Kidney (tissue), 14 donors: ENCODE measurements around the gene RRP7A. TPM values are rescaled to one million over a fixed set of nuclear protein-coding genes. Genes with fewer than 3 reads are reported as not detected.
"Not testable (repeated sequence)": the region's sequence is repeated elsewhere in the genome, so short reads cannot be mapped to it uniquely, and the experiment has no call there.

Experiments used
- DNase-seq, 5 donors: peaks; one replicate each; pipeline ENCODE4 v3.0.0-alpha.2; 2013 to 2020
- FAIRE-seq: peaks from 2 replicates; lab custom pipeline; 2012; peaks lifted over from hg19 to GRCh38; lab: Jason Lieb, UNC
- H3K27ac ChIP-seq, 2 donors: one replicate each; pipeline ENCODE4 v1.7.0; 2013; ENCODE audit warnings: low read depth in 2 of 2, low read length in 2 of 2, inconsistent platforms in 1 of 2
- H3K27me3 ChIP-seq: one replicate; pipeline ENCODE4 v1.7.1; 2013; ENCODE audit warnings: low read length, inconsistent platforms; ENCODE audit not compliant: control insufficient read depth, insufficient read depth
- H3K36me3 ChIP-seq, 3 donors: one replicate each; pipeline versions ENCODE4 v1.7.0 to v1.7.1; 2013; ENCODE audit warnings: low read length in 3 of 3, control low read depth in 1 of 3, inconsistent platforms in 1 of 3; ENCODE audit not compliant: insufficient read depth in 3 of 3, control insufficient read depth in 2 of 3
- H3K4me1 ChIP-seq, 3 donors: one replicate each; pipeline versions ENCODE4 v1.7.0 to v1.7.1; 2013; ENCODE audit warnings: low read length in 3 of 3, inconsistent platforms in 1 of 3, low read depth in 1 of 3; ENCODE audit not compliant: control insufficient read depth in 2 of 3, insufficient read depth in 2 of 3
- H3K4me3 ChIP-seq, 3 donors: one replicate each; pipeline versions ENCODE4 v1.7.0 to v1.8.1; 2013; ENCODE audit warnings: low read length in 3 of 3, control low read depth in 1 of 3, inconsistent platforms in 1 of 3
- H3K9ac ChIP-seq, 3 donors: one replicate each; pipeline versions ENCODE4 v1.7.0 to v1.7.1; 2013; ENCODE audit warnings: low read length in 3 of 3, control low read depth in 1 of 3, inconsistent platforms in 1 of 3
- H3K9me3 ChIP-seq, 3 donors: one replicate each; pipeline versions ENCODE4 v1.7.0 to v1.7.1; 2013; ENCODE audit warnings: low read length in 3 of 3, control low read depth in 1 of 3, inconsistent platforms in 1 of 3; ENCODE audit not compliant: control insufficient read depth in 2 of 3, insufficient read depth in 1 of 3
- intact Hi-C: fragments of 100-400 bp; cut with DNase I; formaldehyde crosslinking; loops from one replicate; pipeline ENCODE4 v1.11.1; 2022
- polyA plus RNA-seq: library from polyadenylated mRNA; stranded (reverse); fragments of 350-450 nt; fragmentation: Illumina TruSeq; extraction: RNeasy Lipid Tissue Mini Kit (QIAGEN cat#74804); gene quantifications from one replicate; pipeline ENCODE4 v1.2.3, GENCODE V29; 2014; ENCODE audit warnings: low read depth, low replicate concordance; ENCODE audit not compliant: insufficient read depth
- total RNA-seq: library from RNA; stranded (reverse); fragmentation: NEBNext Ultra II Directional; extraction: Animal tissue kit (Norgen Biotek cat#: 25700); gene quantifications from one replicate; pipeline ENCODE4 v1.2.1, GENCODE V29; 2021
- TF ChIP-seq, protein P1 (sequence below): IDR thresholded peaks from 3 replicates; pipeline ENCODE4 v1.5.1; 2012; ENCODE audit warnings: mild to moderate bottlenecking, moderate library complexity, borderline replicate concordance; ENCODE audit not compliant: insufficient read depth; ENCODE audit errors: extremely low read depth
- donor health status: control.
- donor health status: control.
- donor health status: control.
- donor health status: control.
- donor health status: control.
- donor health status: DM: yes; HTN: yes; CAD: no.
- donor health status: Normal renal cell carcinoma (clear cell type).

Gene RRP7A
- total and polyA plus RNA-seq, 2 donors from 2014 or later: 26.3 to 35.2 TPM

DNA sequence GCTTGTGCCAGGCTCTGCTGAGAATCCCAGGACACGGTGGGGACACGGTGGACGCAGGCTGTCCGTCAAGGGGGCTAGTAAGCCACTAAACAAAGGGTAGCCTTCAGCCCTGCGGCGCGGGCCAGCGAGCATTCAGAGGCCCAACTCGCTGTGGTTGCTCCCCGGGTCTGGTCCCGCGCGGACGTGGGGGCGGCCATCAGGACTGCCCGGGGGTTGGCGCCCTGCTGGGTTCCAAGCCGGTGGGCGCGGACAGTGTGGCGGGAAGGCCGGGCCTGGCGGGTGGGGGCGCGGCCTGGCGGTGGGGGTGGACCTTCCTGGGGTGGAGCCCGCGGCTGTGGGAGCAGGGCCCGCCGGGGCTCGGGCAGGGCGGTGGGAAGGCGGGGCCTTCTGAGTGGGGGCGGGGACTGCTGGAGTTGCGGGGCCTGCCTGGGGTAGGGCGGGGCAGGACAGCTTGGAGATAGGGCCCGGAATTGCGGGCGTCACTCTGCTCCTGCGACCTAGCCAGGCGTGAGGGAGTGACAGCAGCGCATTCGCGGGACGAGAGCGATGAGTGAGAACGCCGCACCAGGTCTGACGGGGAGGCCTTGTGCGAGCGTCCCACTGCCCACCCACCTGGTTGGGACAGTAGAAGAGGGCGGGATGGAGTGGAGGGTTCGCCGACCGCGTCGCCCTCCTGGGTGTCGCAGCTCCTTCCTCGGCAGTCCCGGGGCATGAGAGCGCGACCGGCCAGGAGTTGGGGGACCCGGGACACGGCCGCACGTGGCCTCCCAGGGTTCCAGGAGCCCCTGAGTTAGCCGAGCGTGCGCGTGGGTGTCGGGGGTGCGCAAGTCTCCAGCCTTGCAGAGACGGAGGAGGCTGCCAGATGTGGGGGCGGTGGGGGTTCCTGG, 34.1 kb upstream of the RRP7A start, which contains the start of gene SERHL2:
Gene SERHL2 (plus strand): TSS at position 482 of the 887 bp plus-strand sequence. CDS start 65 bp downstream, at position 547.
- TF ChIP-seq, protein P1, sequence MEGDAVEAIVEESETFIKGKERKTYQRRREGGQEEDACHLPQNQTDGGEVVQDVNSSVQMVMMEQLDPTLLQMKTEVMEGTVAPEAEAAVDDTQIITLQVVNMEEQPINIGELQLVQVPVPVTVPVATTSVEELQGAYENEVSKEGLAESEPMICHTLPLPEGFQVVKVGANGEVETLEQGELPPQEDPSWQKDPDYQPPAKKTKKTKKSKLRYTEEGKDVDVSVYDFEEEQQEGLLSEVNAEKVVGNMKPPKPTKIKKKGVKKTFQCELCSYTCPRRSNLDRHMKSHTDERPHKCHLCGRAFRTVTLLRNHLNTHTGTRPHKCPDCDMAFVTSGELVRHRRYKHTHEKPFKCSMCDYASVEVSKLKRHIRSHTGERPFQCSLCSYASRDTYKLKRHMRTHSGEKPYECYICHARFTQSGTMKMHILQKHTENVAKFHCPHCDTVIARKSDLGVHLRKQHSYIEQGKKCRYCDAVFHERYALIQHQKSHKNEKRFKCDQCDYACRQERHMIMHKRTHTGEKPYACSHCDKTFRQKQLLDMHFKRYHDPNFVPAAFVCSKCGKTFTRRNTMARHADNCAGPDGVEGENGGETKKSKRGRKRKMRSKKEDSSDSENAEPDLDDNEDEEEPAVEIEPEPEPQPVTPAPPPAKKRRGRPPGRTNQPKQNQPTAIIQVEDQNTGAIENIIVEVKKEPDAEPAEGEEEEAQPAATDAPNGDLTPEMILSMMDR: no peak
- Histone ChIP-seq H3K36me3 (no peaks in the 10 kb centered on the region), H3K27ac (no peak within 1 kb of the TSS), H3K27me3 (no peaks in the 10 kb centered on the region), H3K4me1 (peaks cover 0 to 5% (median 0%) of the 10 kb centered on the region in 3 donors), H3K9me3 (no peaks in the 10 kb centered on the region), H3K9ac (peak within 1 kb of the TSS in 2 of 3 donors; percentile 40 to 41), H3K4me3 (peak within 1 kb of the TSS; percentile 60 to 64 (median 63))
- no peak for FAIRE-seq
- intact Hi-C loops: no loop called here
- peak; percentile 87 to 96 (median 93) for DNase-seq

DNA sequence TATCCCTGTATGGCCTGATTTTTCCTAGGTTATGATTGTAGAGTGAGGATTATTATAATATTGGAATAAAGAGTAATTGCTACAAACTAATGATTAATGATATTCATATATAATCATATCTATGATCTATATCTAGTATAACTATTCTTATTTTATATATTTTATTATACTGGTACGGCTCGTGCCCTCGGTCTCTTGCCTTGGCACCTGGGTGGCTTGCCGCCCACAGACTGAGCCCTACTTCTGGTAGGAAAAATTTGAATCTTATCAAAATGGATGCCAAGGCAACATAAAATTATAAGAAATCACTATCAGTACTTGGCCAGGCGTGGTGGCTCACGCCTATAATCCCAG, 32.7 kb upstream of the RRP7A start:
- H3K36me3 ChIP-seq, H3K4me3 ChIP-seq, H3K9ac ChIP-seq, FAIRE-seq, H3K27ac ChIP-seq, H3K4me1 ChIP-seq, H3K27me3 ChIP-seq, intact Hi-C loops, H3K9me3 ChIP-seq: not testable (repeated sequence)
- peak in 1 of 5 donors; percentile 20 for DNase-seq

DNA sequence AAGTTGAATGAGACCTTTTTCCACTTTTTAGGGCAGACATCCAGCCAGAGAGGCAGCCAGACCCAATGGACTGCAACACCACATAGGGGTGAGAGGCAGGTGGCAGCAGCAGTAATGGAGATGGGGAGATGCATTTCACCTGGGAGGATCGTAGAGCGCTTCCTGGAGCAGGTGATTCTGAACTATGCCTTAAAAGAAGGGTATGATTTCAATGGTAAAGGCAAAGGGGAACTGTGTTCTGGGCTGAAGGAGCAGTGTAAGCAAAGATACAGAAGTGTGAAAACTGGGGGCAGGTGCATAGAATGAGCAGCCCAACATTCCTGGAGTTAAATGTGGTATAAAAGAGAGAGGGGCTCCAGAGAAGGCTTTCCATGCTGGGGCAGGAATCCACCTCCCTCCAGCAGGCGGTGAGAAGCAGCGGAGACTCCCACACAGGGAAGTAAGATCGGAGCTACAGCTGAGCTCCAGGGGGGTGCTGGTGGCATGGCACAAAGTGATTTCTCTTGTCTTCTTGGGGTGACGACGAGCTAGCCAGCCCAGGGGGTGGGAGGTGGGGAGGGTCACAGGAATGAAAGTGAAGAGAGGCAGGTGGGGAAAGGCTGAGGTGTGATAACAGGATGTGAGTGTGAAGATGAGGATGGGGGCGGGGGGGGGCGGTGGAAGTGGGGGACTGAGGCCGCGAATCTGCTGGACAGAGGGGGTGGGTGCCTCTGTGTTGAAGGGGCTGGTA, 29.9 kb upstream of the RRP7A start:
- no peak for FAIRE-seq
- Histone ChIP-seq H3K9ac (no peak overlapping the region), H3K9me3 (no peaks in the 10 kb centered on the region), H3K36me3 (no peaks in the 10 kb centered on the region), H3K4me1 (peaks cover 0 to 5% (median 0%) of the 10 kb centered on the region in 3 donors), H3K4me3 (no peak overlapping the region), H3K27me3 (no peaks in the 10 kb centered on the region), H3K27ac (no peak overlapping the region)
- TF ChIP-seq, protein P1: no peak
- DNase-seq: peak in 3 of 5 donors; percentile 48 to 63 (median 59)
- intact Hi-C loops: no loop called here
